Left colon (tissue), 2 donors: ENCODE data around the gene DIAPH1. TPM values are rescaled to one million over a fixed set of nuclear protein-coding genes. Genes with fewer than 3 reads are reported as not detected.
"Not testable (repeated sequence)": the region's sequence is repeated elsewhere in the genome, so short reads cannot be mapped to it uniquely, and the experiment has no call there.

ENCODE experiments used
- ATAC-seq: fragments of 200-7000 bp; cut with Tn5 transposase; one replicate; pipeline ENCODE4 v1.9.1; 2020; ENCODE audit warnings: mild to moderate bottlenecking, moderate library complexity
- DNase-seq, 2 donors: peaks; one replicate each; pipeline ENCODE4 v3.0.0-alpha.2; 2020
- intact Hi-C, 2 donors: fragments of 100-400 bp; cut with DNase I in 1 of 2; cut with micrococcal nuclease in 1 of 2; formaldehyde crosslinking; loops; one replicate each; pipeline versions ENCODE4 v1.11.2 to v1.14.0; 2022; cut with DNase I, micrococcal nuclease
- total RNA-seq, 2 donors: library from RNA; stranded (reverse); fragmentation: NEBNext Ultra II Directional; extraction: Animal tissue kit (Norgen Biotek cat#: 25700); gene quantifications; one replicate each; pipeline ENCODE4 v1.2.1, GENCODE V29; 2021
- donor health status: DM: no; HTN: no; CAD: no.
- donor health status: DM: yes; HTN: yes; CAD: no.

Gene DIAPH1
- total RNA-seq, 2 donors from 2014 or later, result 105 to 108 TPM

GRCh38 chr5:141618030-141618803, 583 bp downstream of the DIAPH1 start:
- intact Hi-C loops, result no loop called here
- ATAC-seq (peak; percentile 50), DNase-seq (peak; percentile 64 to 66)

- DNase-seq (peak in 1 of 2 donors; percentile 24), ATAC-seq (no peak)
- intact Hi-C loops, result no loop called here
Measured at GRCh38 chr5:141617682-141618029, 1.1 kb downstream of the DIAPH1 start.

GRCh38 chr5:141617128-141617527, 1.7 kb downstream of the DIAPH1 start:
- intact Hi-C loops, result no loop called here
- no peak for DNase-seq
- no peak for ATAC-seq

GRCh38 chr5:141615991-141616720, 2.6 kb downstream of the DIAPH1 start:
- no peak for DNase-seq
- ATAC-seq, result no peak
- intact Hi-C loops, result no loop called here

- no peak for DNase-seq
- intact Hi-C loops, result no loop called here
- no peak for ATAC-seq
Measured at GRCh38 chr5:141613344-141613743, 5.5 kb downstream of the DIAPH1 start.

GRCh38 chr5:141611289-141611688, 7.5 kb downstream of the DIAPH1 start:
- intact Hi-C loops, result no loop called here
- DNase-seq, result no peak
- ATAC-seq, result no peak

GRCh38 chr5:141609921-141610320, 8.9 kb downstream of the DIAPH1 start:
- ATAC-seq, DNase-seq, intact Hi-C loops: not testable (repeated sequence)

GRCh38 chr5:141609044-141609443, 9.8 kb downstream of the DIAPH1 start:
- ATAC-seq (no peak), DNase-seq (no peak)
- intact Hi-C loops, result no loop called here

- ATAC-seq (no peak), DNase-seq (no peak)
Measured at GRCh38 chr5:141608557-141608956, 10.2 kb downstream of the DIAPH1 start.

GRCh38 chr5:141608046-141608445, 10.8 kb downstream of the DIAPH1 start:
- DNase-seq (no peak), ATAC-seq (no peak)
- intact Hi-C loops, result no loop called here

More at GRCh38 chr5:141608557-141608956, 10.2 kb downstream of the DIAPH1 start:
- intact Hi-C loops, result no loop called here

- intact Hi-C loops, result no loop called here
- ATAC-seq (peak; percentile 39), DNase-seq (peak; percentile 45 to 47)
Measured at GRCh38 chr5:141605523-141606277, 13.1 kb downstream of the DIAPH1 start.

GRCh38 chr5:141603923-141604717, 14.7 kb downstream of the DIAPH1 start:
- DNase-seq (peak; percentile 19 to 63), ATAC-seq (peak; percentile 95)
- intact Hi-C loops, result no loop called here

- no peak for DNase-seq
- no peak for ATAC-seq
- intact Hi-C loops, result no loop called here
Measured at GRCh38 chr5:141602606-141603005, 16.2 kb downstream of the DIAPH1 start.

- intact Hi-C loops, result no loop called here
- ATAC-seq, result no peak
- no peak for DNase-seq
Measured at GRCh38 chr5:141598391-141599345, 20.1 kb downstream of the DIAPH1 start.

GRCh38 chr5:141597814-141598213, 21.0 kb downstream of the DIAPH1 start:
- DNase-seq (no peak), ATAC-seq (no peak)
- intact Hi-C loops, result no loop called here

GRCh38 chr5:141597394-141597793, 21.4 kb downstream of the DIAPH1 start:
- no peak for DNase-seq
- intact Hi-C loops, result no loop called here
- ATAC-seq, result peak; percentile 27

GRCh38 chr5:141596867-141597266, 21.9 kb downstream of the DIAPH1 start:
- no peak for DNase-seq
- ATAC-seq, result no peak
- intact Hi-C loops, result no loop called here

GRCh38 chr5:141590127-141590526, 28.7 kb downstream of the DIAPH1 start:
- ATAC-seq, result no peak
- intact Hi-C loops, result no loop called here

More at GRCh38 chr5:141590127-141590526, 28.7 kb downstream of the DIAPH1 start:
- DNase-seq, result no peak
